PC-9 (cell line): ENCODE measurements around the gene MKI67. TPM values are rescaled to one million over a fixed set of nuclear protein-coding genes. Genes with fewer than 3 reads are reported as not detected.

Experiments used
- BruUV-seq: library from RNA; stranded (reverse); fragments of 400-500 nt; replicated peaks from 2 replicates; lab custom pipeline; 2021; lab: Mats Ljungman, UMichigan
- CTCF ChIA-PET: fragments of 300-600 bp; sonication (Branson Sonifier 250); formaldehyde crosslinking; loops from one replicate; lab custom pipeline; 2022; ENCODE audit warnings: antibody characterized with exemption; lab: Charles Lee
- POLR2A ChIA-PET: fragments of 300-600 bp; sonication (Branson Sonifier 250); formaldehyde crosslinking; loops from one replicate; lab custom pipeline; 2022; ENCODE audit warnings: antibody characterized with exemption; ENCODE audit not compliant: unreplicated experiment; lab: Charles Lee
- DNase-seq, 2 experiments: peaks; one replicate each; pipeline versions ENCODE4 v3.0.0 to v3.0.0-alpha.2; 2015 to 2022; ENCODE audit warnings: mixed read lengths in 1 of 2
- H2AFZ ChIP-seq: fragments of 200-600 bp; sonication (generic); 2 replicates; pipeline ENCODE4 v1.8.1; 2017; ENCODE audit warnings: antibody characterized with exemption
- H3F3A ChIP-seq: fragments of 200-600 bp; sonication (generic); 2 replicates; pipeline ENCODE4 v1.8.1; 2017; ENCODE audit warnings: antibody characterized with exemption, mild to moderate bottlenecking, low read depth; ENCODE audit not compliant: insufficient read depth
- H3K27ac ChIP-seq: fragments of 200-600 bp; sonication (generic); 2 replicates; pipeline ENCODE4 v1.6.1; 2016; ENCODE audit warnings: mixed run types
- H3K27me3 ChIP-seq: fragments of 200-600 bp; sonication (generic); 2 replicates; pipeline ENCODE4 v1.6.1; 2016; ENCODE audit warnings: low read depth, mixed run types; ENCODE audit not compliant: insufficient read depth
- H3K36me3 ChIP-seq: fragments of 200-600 bp; sonication (generic); 2 replicates; pipeline ENCODE4 v1.6.1; 2016; ENCODE audit warnings: low read depth, mixed run types
- H3K4me1 ChIP-seq: fragments of 200-600 bp; sonication (generic); replicated peaks from 2 replicates; pipeline ENCODE4 v1.6.1; 2016; ENCODE audit warnings: mixed run types; ENCODE audit not compliant: insufficient read depth
- H3K4me2 ChIP-seq: fragments of 200-600 bp; sonication (generic); 2 replicates; pipeline ENCODE4 v1.6.1; 2017; ENCODE audit warnings: mixed run types
- H3K4me3 ChIP-seq: fragments of 200-600 bp; sonication (generic); 2 replicates; pipeline ENCODE4 v1.6.1; 2016; ENCODE audit warnings: mixed run types
- H3K79me2 ChIP-seq: fragments of 200-600 bp; sonication (generic); 2 replicates; pipeline ENCODE4 v1.6.1; 2017; ENCODE audit warnings: low read depth, mixed run types
- H3K9me2 ChIP-seq: fragments of 200-600 bp; sonication (generic); 2 replicates; pipeline ENCODE4 v1.8.1; 2017; ENCODE audit warnings: mild to moderate bottlenecking; ENCODE audit not compliant: insufficient read depth
- H3K9me3 ChIP-seq: fragments of 200-600 bp; sonication (generic); 2 replicates; pipeline ENCODE4 v1.8.1; 2016; ENCODE audit warnings: low read depth; ENCODE audit not compliant: insufficient read depth
- H4K20me1 ChIP-seq: fragments of 200-600 bp; sonication (generic); 2 replicates; pipeline ENCODE4 v1.8.1; 2017; ENCODE audit not compliant: insufficient read depth
- CTCF ChIP-seq: fragments of 200-600 bp; sonication (generic); conservative IDR thresholded peaks from 2 replicates; pipeline ENCODE4 v1.6.1; 2017; ENCODE audit warnings: mixed run types, antibody characterized with exemption, mild to moderate bottlenecking, moderate library complexity
- EZH2 ChIP-seq: fragments of 200-600 bp; sonication (generic); IDR thresholded peaks from 2 replicates; pipeline ENCODE4 v1.8.0; 2017; ENCODE audit warnings: antibody characterized with exemption, low read depth
- intact Hi-C: fragments of 100-400 bp; cut with micrococcal nuclease; formaldehyde crosslinking; loops from one replicate; pipeline ENCODE4 v1.10.0; 2022; ENCODE audit not compliant: unreplicated experiment
- total RNA-seq: library from RNA; stranded (reverse); gene quantifications from 2 replicates; pipeline ENCODE4 v1.2.3, GENCODE V29; 2021

MKI67 gene
- total RNA-seq, 1 experiment from 2014 or later: 114 TPM

GRCh38 chr10:128111696-128112095 lies 14.5 kb downstream of the MKI67 start:
- H3K27me3 ChIP-seq: no peaks in the 10 kb centered on the region
- no peaks in the 10 kb centered on the region for H3K9me2 ChIP-seq
- POLR2A ChIA-PET: no interaction called here
- intact Hi-C loops: no loop called here
- no peak overlapping the region for H3K27ac ChIP-seq
- H3K79me2 ChIP-seq: no peaks in the 10 kb centered on the region; the same call in 1 of the 2 replicates
- H3K36me3 ChIP-seq: peaks cover 35% of the 10 kb centered on the region
- CTCF ChIA-PET: no interaction called here
- no peak overlapping the region for H3K4me3 ChIP-seq
- H3F3A ChIP-seq: no peaks in the 10 kb centered on the region
- no peak overlapping the region for H2AFZ ChIP-seq
- no peaks in the 10 kb centered on the region for H4K20me1 ChIP-seq
- H3K4me2 ChIP-seq: no peak overlapping the region
- no TSS peak for BruUV-seq
- no peak for DNase-seq
- no peaks in the 10 kb centered on the region for H3K9me3 ChIP-seq
- TF ChIP-seq CTCF (no peak), EZH2 (no peak)
- H3K4me1 ChIP-seq: no peaks in the 10 kb centered on the region

- CTCF ChIA-PET: no interaction called here
- no peaks in the 10 kb centered on the region for H3K27me3 ChIP-seq
- no TSS peak for BruUV-seq
- no peak for DNase-seq
- H3K79me2 ChIP-seq: no peaks in the 10 kb centered on the region
- POLR2A ChIA-PET: no interaction called here
- H3K4me2 ChIP-seq: no peak overlapping the region
- intact Hi-C loops: no loop called here
- TF ChIP-seq EZH2 (no peak), CTCF (no peak)
- H3F3A ChIP-seq: no peaks in the 10 kb centered on the region
- H3K4me3 ChIP-seq: no peak overlapping the region
- peaks cover 29% of the 10 kb centered on the region for H3K36me3 ChIP-seq
- H3K27ac ChIP-seq: no peak overlapping the region
- H2AFZ ChIP-seq: no peak overlapping the region
- no peaks in the 10 kb centered on the region for H4K20me1 ChIP-seq
- no peaks in the 10 kb centered on the region for H3K9me3 ChIP-seq
- no peaks in the 10 kb centered on the region for H3K9me2 ChIP-seq
- H3K4me1 ChIP-seq: no peaks in the 10 kb centered on the region
Measured at GRCh38 chr10:128110339-128110738, 15.9 kb downstream of the MKI67 start.

GRCh38 chr10:128109707-128110106 lies 16.5 kb downstream of the MKI67 start:
- Histone ChIP-seq H3K79me2 (no peaks in the 10 kb centered on the region), H3K27me3 (no peaks in the 10 kb centered on the region), H3K4me1 (no peaks in the 10 kb centered on the region), H3K9me2 (no peaks in the 10 kb centered on the region), H3K4me3 (no peak overlapping the region), H3K9me3 (no peaks in the 10 kb centered on the region), H4K20me1 (no peaks in the 10 kb centered on the region), H3F3A (no peaks in the 10 kb centered on the region), H3K27ac (no peak overlapping the region), H3K36me3 (peaks cover 29% of the 10 kb centered on the region), H3K4me2 (no peak overlapping the region), H2AFZ (no peak overlapping the region)
- no TSS peak for BruUV-seq
- no peak for TF ChIP-seq EZH2
- CTCF ChIA-PET: no interaction called here
- no peak for DNase-seq
- POLR2A ChIA-PET: no interaction called here
- intact Hi-C loops: no loop called here

GRCh38 chr10:128105383-128105782 lies 20.8 kb downstream of the MKI67 start:
- POLR2A ChIA-PET: no interaction called here
- no peak for TF ChIP-seq CTCF
- no peak for TF ChIP-seq EZH2
- BruUV-seq: no TSS peak
- no peak overlapping the region for H3K27ac ChIP-seq
- no peaks in the 10 kb centered on the region for H3F3A ChIP-seq
- no peak overlapping the region for H3K4me3 ChIP-seq
- CTCF ChIA-PET: interaction anchor here (0.6 kb wide), 1 partner anchor 69 kb away, joined by 3 read pairs; no protein-coding TSS in a partner anchor
- peaks cover 13% of the 10 kb centered on the region for H3K36me3 ChIP-seq
- H3K27me3 ChIP-seq: no peaks in the 10 kb centered on the region
- DNase-seq: no peak
- no peaks in the 10 kb centered on the region for H3K9me2 ChIP-seq
- H4K20me1 ChIP-seq: no peaks in the 10 kb centered on the region
- no peaks in the 10 kb centered on the region for H3K79me2 ChIP-seq
- H2AFZ ChIP-seq: no peak overlapping the region
- no peaks in the 10 kb centered on the region for H3K4me1 ChIP-seq
- intact Hi-C loops: no loop called here
- no peaks in the 10 kb centered on the region for H3K9me3 ChIP-seq
- no peak overlapping the region for H3K4me2 ChIP-seq
